ENCODE data around the gene CNIH1. TPM values are rescaled to one million over a fixed set of nuclear protein-coding genes. Genes with fewer than 3 reads are reported as not detected.
A peak's percentile ranks its signal among the peaks of the same experiment; 100 is the strongest.
"Not testable (repeated sequence)": the region's sequence is repeated elsewhere in the genome, so short reads cannot be mapped to it uniquely, and the experiment has no call there.

Gene CNIH1
- total RNA-seq, 4 donors from 2014 or later: 101 to 233 (median 212) TPM

DNA sequence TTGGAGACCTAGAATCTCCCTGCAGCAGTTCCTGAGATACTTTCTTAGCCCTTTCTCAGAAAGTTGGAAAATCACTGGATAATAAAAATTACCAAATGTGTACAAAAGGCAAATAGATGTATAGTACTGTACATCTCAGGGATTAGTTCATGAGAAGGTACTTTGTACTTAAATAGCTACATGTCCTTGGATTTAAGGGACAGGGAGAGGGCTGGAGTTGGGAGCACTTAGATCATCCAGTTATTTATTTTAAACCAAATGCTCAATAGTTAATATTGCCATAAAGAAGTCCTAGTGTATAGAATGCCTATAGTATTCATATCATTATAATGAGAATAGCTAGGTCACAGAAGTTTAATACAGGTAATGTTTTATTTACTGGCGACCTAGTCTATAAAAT is 31.0 kb downstream of the CNIH1 start:
- TF ChIP-seq, protein P1, sequence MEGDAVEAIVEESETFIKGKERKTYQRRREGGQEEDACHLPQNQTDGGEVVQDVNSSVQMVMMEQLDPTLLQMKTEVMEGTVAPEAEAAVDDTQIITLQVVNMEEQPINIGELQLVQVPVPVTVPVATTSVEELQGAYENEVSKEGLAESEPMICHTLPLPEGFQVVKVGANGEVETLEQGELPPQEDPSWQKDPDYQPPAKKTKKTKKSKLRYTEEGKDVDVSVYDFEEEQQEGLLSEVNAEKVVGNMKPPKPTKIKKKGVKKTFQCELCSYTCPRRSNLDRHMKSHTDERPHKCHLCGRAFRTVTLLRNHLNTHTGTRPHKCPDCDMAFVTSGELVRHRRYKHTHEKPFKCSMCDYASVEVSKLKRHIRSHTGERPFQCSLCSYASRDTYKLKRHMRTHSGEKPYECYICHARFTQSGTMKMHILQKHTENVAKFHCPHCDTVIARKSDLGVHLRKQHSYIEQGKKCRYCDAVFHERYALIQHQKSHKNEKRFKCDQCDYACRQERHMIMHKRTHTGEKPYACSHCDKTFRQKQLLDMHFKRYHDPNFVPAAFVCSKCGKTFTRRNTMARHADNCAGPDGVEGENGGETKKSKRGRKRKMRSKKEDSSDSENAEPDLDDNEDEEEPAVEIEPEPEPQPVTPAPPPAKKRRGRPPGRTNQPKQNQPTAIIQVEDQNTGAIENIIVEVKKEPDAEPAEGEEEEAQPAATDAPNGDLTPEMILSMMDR (IDR thresholded peaks at IDR 0.05): no peak
- DNase-seq (ENCODE audit: low spot score) (no peak), ATAC-seq (ENCODE audit: low FRiP score) (no peak)

DNA sequence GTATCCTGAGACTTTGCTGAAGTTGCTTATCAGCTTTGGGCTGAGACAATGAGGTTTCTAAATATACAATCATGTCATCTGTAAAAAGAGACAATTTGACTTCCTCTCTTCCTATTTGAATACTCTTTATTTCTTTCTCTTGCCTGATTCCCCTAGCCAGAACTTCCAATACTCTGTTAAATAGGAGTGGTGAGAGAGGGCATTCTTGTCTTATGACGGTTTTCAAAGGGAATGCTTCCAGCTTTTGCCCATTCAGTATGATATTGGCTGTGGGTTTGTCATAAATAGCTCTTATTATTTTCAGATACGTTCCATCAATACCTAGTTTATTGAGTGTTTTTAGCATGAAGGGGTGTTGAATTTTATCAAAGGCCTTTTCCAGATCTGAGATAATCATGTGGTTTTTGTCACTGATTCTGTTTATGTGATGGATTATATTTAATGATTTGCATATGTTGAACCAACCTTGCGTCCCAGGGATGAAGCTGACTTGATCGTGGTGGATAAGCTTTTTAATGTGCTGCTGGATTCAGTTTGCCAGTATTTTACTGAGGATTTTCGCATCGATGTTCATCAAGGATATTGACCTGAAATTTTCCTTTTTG is 37.7 kb downstream of the CNIH1 start:
- not testable (repeated sequence) for DNase-seq (ENCODE audit: low spot score); ATAC-seq (ENCODE audit: low FRiP score)

DNA sequence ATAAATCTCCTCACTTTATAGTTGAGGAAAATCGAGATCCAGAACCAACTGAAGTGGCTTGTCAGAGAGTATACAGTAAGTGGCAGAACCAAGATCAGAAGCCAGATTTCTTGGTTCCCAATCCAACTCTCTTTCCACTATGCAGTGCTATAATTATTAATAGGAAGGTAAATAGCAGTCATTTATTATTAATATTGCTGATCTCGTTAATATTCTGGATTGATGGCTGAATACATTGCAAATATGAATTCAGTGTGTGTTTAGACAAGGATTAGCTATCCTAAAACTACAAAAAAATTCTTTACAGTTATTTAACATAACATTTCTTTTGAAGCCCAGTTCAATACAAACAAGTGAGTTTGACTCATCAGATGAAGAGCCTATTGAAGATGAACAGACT is 41.6 kb downstream of the CNIH1 start:
- no peak for DNase-seq (ENCODE audit: low spot score)
- TF ChIP-seq, protein P1 (IDR thresholded peaks at IDR 0.05): no peak
- no peak for ATAC-seq (ENCODE audit: low FRiP score)

DNA sequence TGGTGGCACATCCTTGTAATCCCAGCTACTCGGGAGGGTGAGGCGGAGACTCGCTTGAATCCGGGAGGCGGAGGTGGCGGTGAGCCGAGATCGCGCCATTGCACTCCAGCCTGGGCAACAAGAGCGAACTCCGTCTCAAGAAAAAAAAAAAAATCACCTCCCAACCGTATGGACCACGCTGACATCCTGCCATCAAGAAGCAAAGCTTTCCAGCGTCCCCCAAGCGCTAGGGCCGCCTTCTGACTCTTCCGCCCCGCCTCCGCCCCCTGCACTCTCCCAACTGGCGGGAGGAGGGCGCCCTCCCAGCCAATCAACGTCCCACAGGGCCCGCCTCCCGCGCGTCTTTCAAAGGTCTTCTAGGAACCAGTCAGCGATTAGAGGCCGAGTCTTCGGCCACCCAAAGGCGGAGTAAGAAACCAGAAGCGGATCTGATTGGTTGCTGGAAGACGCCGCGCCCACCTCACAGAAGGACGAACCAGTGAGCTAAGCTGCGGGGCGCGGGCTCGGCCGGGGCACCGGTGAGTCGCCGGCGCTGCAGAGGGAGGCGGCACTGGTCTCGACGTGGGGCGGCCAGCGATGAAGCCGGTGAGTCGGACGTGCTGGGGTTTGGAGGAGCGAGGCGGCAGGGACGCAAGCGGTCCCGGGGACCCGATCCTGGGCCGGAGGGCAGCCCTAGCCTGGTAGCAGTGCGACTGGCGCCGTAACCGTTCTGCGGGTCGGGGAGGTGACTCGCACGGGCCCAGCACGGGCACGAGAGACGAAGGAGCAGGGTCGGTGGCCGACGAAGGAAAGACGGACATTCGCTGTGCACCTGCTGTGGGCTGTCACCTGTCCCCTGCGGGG is 44.5 kb downstream of the CNIH1 start, which contains the start of gene CDKN3:
CDKN3 (plus strand) TSS at position 515 of the 843 bp plus-strand sequence; CDS start at position 577, 62 bp downstream.
- peak; percentile 99 for ATAC-seq (ENCODE audit: low FRiP score)
- TF ChIP-seq, protein P1 (IDR thresholded peaks at IDR 0.05): no peak

DNA sequence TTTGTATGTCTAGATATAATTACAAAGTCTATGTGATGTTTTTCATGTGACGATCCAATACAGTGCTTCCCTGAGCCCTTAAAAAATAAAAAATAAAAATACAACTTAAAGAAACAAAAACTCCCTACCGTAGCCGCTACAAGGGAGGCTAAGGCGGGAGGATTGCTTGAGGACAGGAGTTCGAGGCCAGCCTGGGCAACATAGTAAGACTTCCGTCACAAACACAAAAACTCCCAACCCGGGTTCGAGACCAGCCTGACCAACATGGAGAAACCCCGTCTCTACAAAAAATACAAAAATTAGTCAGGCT is 45.0 kb downstream of the CNIH1 start:
- TF ChIP-seq, protein P1 (IDR thresholded peaks at IDR 0.05): no peak
- no peak for DNase-seq (ENCODE audit: low spot score)

More for the DNA sequence above, 44.5 kb downstream of the CNIH1 start, which contains the start of gene CDKN3:
- peak; percentile 95 for DNase-seq (ENCODE audit: low spot score)

DNA sequence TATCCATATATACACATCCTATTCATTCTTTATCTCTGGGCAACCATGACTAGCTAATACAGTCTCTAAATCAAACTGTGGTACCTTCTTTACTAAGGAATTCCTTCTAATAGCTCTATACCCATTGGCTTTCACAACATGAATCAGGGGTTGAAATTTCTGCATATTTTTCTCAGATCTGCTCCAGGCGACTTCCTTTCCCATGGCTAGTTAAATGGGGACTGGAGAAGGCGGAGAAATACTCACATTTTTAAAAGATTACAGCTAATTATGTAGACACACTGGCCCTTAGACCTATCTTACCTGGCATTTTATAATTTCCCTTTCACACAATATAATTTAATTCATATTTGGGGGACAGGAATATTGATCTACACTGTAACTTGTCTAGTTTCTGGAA is 45.5 kb downstream of the CNIH1 start:
- ATAC-seq (ENCODE audit: low FRiP score) (no peak), DNase-seq (ENCODE audit: low spot score) (no peak)
- TF ChIP-seq, protein P1 (IDR thresholded peaks at IDR 0.05): no peak

More for the DNA sequence above, 45.0 kb downstream of the CNIH1 start:
- no peak for ATAC-seq (ENCODE audit: low FRiP score)

DNA sequence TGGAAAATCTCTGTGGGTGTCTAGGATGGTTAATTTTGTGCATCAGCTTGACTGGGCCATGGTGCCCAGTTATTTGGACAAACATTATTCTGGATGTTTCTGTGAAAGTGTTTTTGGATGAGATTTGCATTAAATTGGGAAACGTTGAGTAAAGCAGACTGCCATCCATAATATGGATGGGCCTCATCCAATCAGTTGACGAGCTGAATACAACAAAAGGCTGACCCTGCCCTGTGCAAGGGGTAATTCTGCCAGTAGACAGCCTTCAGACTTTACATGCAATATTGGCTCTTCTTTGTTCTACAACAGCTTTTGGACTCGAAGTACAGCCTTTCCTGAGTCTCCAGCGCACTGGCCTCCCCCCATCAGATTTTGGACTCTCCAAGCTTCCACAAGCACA is 45.9 kb downstream of the CNIH1 start:
- ATAC-seq (ENCODE audit: low FRiP score): no peak
- no peak for DNase-seq (ENCODE audit: low spot score)
- TF ChIP-seq, protein P1 (IDR thresholded peaks at IDR 0.05): no peak

All from omental fat pad (tissue), 4 donors.